GM21723 (cell line): ENCODE results near the gene DLG2.

ENCODE experiments used
- ATAC-seq: cut with Tn5 transposase; IDR thresholded peaks from one replicate; pipeline ENCODE4 v1.9.1; 2021; ENCODE audit warnings: mild to moderate bottlenecking, moderate library complexity; ENCODE audit not compliant: unreplicated experiment

Gene DLG2

GRCh38 chr11:83840326-83840725 is 1786.8 kb downstream of the DLG2 start:
- no peak for ATAC-seq

- ATAC-seq = peak; percentile 91
Measured at GRCh38 chr11:83836883-83837654, 1790.1 kb downstream of the DLG2 start.

- no peak for ATAC-seq
Measured at GRCh38 chr11:83836065-83836464, 1791.1 kb downstream of the DLG2 start.

- peak; percentile 76 for ATAC-seq
Measured at GRCh38 chr11:83835423-83835822, 1791.7 kb downstream of the DLG2 start.

GRCh38 chr11:83831929-83832328 is 1795.2 kb downstream of the DLG2 start:
- no peak for ATAC-seq

GRCh38 chr11:83827940-83828554 is 1799.1 kb downstream of the DLG2 start:
- peak; percentile 92 for ATAC-seq

GRCh38 chr11:83827520-83827919 is 1799.6 kb downstream of the DLG2 start:
- no peak for ATAC-seq

- ATAC-seq = no peak
Measured at GRCh38 chr11:83826078-83826477, 1801.1 kb downstream of the DLG2 start.

- ATAC-seq = no peak
Measured at GRCh38 chr11:83823461-83824025, 1803.6 kb downstream of the DLG2 start.

- no peak for ATAC-seq
Measured at GRCh38 chr11:83819931-83820549, 1807.1 kb downstream of the DLG2 start.

- no peak for ATAC-seq
Measured at GRCh38 chr11:83818349-83818748, 1808.8 kb downstream of the DLG2 start.

GRCh38 chr11:83816572-83817187 is 1810.5 kb downstream of the DLG2 start:
- no peak for ATAC-seq

GRCh38 chr11:83815736-83816135 is 1811.4 kb downstream of the DLG2 start:
- ATAC-seq = no peak

- no peak for ATAC-seq
Measured at GRCh38 chr11:83813296-83813695, 1813.8 kb downstream of the DLG2 start.

GRCh38 chr11:83809274-83809673 is 1817.9 kb downstream of the DLG2 start:
- no peak for ATAC-seq

- no peak for ATAC-seq
Measured at GRCh38 chr11:83801799-83802198, 1825.3 kb downstream of the DLG2 start.

GRCh38 chr11:83793310-83793709 is 1833.8 kb downstream of the DLG2 start:
- no peak for ATAC-seq

- no peak for ATAC-seq
Measured at GRCh38 chr11:83791557-83791956, 1835.6 kb downstream of the DLG2 start.

- ATAC-seq = no peak
Measured at GRCh38 chr11:83785942-83786341, 1841.2 kb downstream of the DLG2 start.

- ATAC-seq = no peak
Measured at GRCh38 chr11:83784419-83784818, 1842.7 kb downstream of the DLG2 start.

GRCh38 chr11:83782329-83782728 is 1844.8 kb downstream of the DLG2 start:
- no peak for ATAC-seq
